Measurements from ENCODE around the gene SUPT16H.

The SUPT16H gene

GRCh38 chr14:21302013-21302835 is 81.6 kb downstream of the SUPT16H start:
- TF ChIP-seq CTCF (conservative IDR thresholded peaks at IDR 0.05; ENCODE audit: low read depth, low read length) = no peak
- H3K4me3 ChIP-seq (ENCODE audit: low read length) = no peak overlapping the region
- no peak for DNase-seq (ENCODE audit: low read depth)
